Measurements from ENCODE around the gene CYB5R3. TPM values are rescaled to one million over a fixed set of nuclear protein-coding genes. Genes with fewer than 3 reads are reported as not detected.
A peak's percentile ranks its signal among the peaks of the same experiment; 100 is the strongest.

Gene CYB5R3
- polyA plus RNA-seq, 1 of the 3 experiments (the other 2 are of a cell fraction) = 106 TPM

- TF ChIP-seq NFIC (IDR thresholded peaks at IDR 0.05; ENCODE audit: borderline replicate concordance) = no peak
Observed at GRCh38 chr22:42653999-42654398, 4.8 kb upstream of the CYB5R3 start (continued).

GRCh38 chr22:42651134-42651533 is 1.9 kb upstream of the CYB5R3 start:
- H3K27me3 ChIP-seq (ENCODE audit: insufficient read depth) = no peaks in the 10 kb centered on the region
- H3K27ac ChIP-seq (ENCODE audit: low read depth in 2 of 2, low read length in 1 of 2) = no peak overlapping the region
- H3K4me2 ChIP-seq = no peak overlapping the region
- DNase-seq = no peak
- POLR2A ChIA-PET = no interaction called here
- no peaks in the 10 kb centered on the region for H3K36me3 ChIP-seq (replicated peaks in 1 of 2; ENCODE audit: control insufficient read depth in 1 of 2, insufficient read depth in 2 of 2, low read length in 1 of 2)
- peaks cover 30% of the 10 kb centered on the region for H3K79me2 ChIP-seq (ENCODE audit: insufficient read depth)
- no peak overlapping the region for H2AFZ ChIP-seq (ENCODE audit: low read depth)
- WGBS (ENCODE audit: low lambda C conversion rate) = 80% methylated on average over 7 of the region's 7 CpGs
- H3K4me1 ChIP-seq (ENCODE audit: control insufficient read depth in 1 of 2, insufficient read depth in 2 of 2, low read depth in 1 of 2, low read length in 1 of 2) = peaks cover 0 to 6% of the 10 kb centered on the region in 2 experiments; a peak in 1 of 4 replicates
- CTCF ChIA-PET = interaction anchor here (1.0 kb wide), 1 partner anchor 10 kb away, joined by 3 read pairs; no protein-coding TSS in a partner anchor
- TF ChIP-seq IRF3 (IDR thresholded peaks at IDR 0.05; ENCODE audit: low read depth, low read length) = no peak
- no peak for TF ChIP-seq SIN3A (IDR thresholded peaks at IDR 0.05; ENCODE audit: borderline replicate concordance, low read depth, low read length)
- no peak for TF ChIP-seq EP300 (IDR thresholded peaks at IDR 0.05; ENCODE audit: borderline replicate concordance in 1 of 2, low read depth in 1 of 2, low read length in 1 of 2)
- no peak for TF ChIP-seq FOSL2 (IDR thresholded peaks at IDR 0.05; ENCODE audit: borderline replicate concordance, low read depth)
- no peak for TF ChIP-seq RAD21 (IDR thresholded peaks at IDR 0.05; ENCODE audit: low read length)
- no peak for TF ChIP-seq MXI1 (IDR thresholded peaks at IDR 0.05; ENCODE audit: low read depth, low read length)
- TF ChIP-seq MEF2A (IDR thresholded peaks at IDR 0.05; ENCODE audit: borderline replicate concordance, low read depth) = no peak
- no peak for TF ChIP-seq FOXM1 (IDR thresholded peaks at IDR 0.05; ENCODE audit: low read depth)
- TF ChIP-seq CHD2 (IDR thresholded peaks at IDR 0.05; ENCODE audit: low read length, partially characterized antibody) = no peak
- TF ChIP-seq SMC3 (IDR thresholded peaks at IDR 0.05; ENCODE audit: low read depth, low read length) = no peak
- TF ChIP-seq NRF1 (IDR thresholded peaks at IDR 0.05; ENCODE audit: low read depth, low read length) = no peak
- H3F3A ChIP-seq (replicated peaks; ENCODE audit: insufficient read depth) = no peaks in the 10 kb centered on the region
- no peaks in the 10 kb centered on the region for H3K9me2 ChIP-seq
- H3K4me3 ChIP-seq (ENCODE audit: low read depth in 2 of 2, low read length in 1 of 2) = no peak overlapping the region
- H4K20me1 ChIP-seq (ENCODE audit: insufficient read depth) = no peaks in the 10 kb centered on the region; the same call in 1 of the 2 replicates
- no peaks in the 10 kb centered on the region for H3K9me3 ChIP-seq
- H3K9ac ChIP-seq = no peak overlapping the region

GRCh38 chr22:42648368-42649245 is 585 bp downstream of the CYB5R3 start:
- H3K27me3 ChIP-seq (ENCODE audit: insufficient read depth) = no peaks in the 10 kb centered on the region
- ChIA-PET POLR2A (interaction anchor here (0.5 to 1.3 kb wide), 4 partner anchors 11 to 34 kb away, joined by 3 to 6 read pairs (median 4); partner anchors contain the start of gene POLDIP3), CTCF (interaction anchor here (1.1 to 1.2 kb wide), 2 partner anchors 12 to 13 kb away, joined by 3 to 5 read pairs; no protein-coding TSS in a partner anchor)
- H3K9me2 ChIP-seq = no peaks in the 10 kb centered on the region
- peak overlapping the region; percentile 82 for H3K4me2 ChIP-seq
- H3K9me3 ChIP-seq = no peaks in the 10 kb centered on the region
- H3F3A ChIP-seq (replicated peaks; ENCODE audit: insufficient read depth) = no peaks in the 10 kb centered on the region
- H2AFZ ChIP-seq (ENCODE audit: low read depth) = no peak overlapping the region
- H3K4me1 ChIP-seq (ENCODE audit: control insufficient read depth in 1 of 2, insufficient read depth in 2 of 2, low read depth in 1 of 2, low read length in 1 of 2) = peaks cover 0 to 6% of the 10 kb centered on the region in 2 experiments; a peak in 1 of 4 replicates
- H3K36me3 ChIP-seq (replicated peaks in 1 of 2; ENCODE audit: control insufficient read depth in 1 of 2, insufficient read depth in 2 of 2, low read length in 1 of 2) = no peaks in the 10 kb centered on the region
- no peak for DNase-seq
- H3K9ac ChIP-seq = peak overlapping the region; percentile 87
- TF ChIP-seq RXRA (IDR thresholded peaks at IDR 0.05; ENCODE audit: borderline replicate concordance, low read depth) = no peak
- peak; percentile 26; the same call in 1 of the 2 replicates for TF ChIP-seq MXI1 (IDR thresholded peaks at IDR 0.05; ENCODE audit: low read depth, low read length)
- H3K4me3 ChIP-seq (ENCODE audit: low read depth in 2 of 2, low read length in 1 of 2) = peak overlapping the region; percentile 72 to 77
- WGBS (ENCODE audit: low lambda C conversion rate) = 5% methylated on average over 11 of the region's 49 CpGs
- H3K79me2 ChIP-seq (ENCODE audit: insufficient read depth) = peaks cover 54% of the 10 kb centered on the region
- peaks cover 6% of the 10 kb centered on the region; the same call in 1 of the 2 replicates for H4K20me1 ChIP-seq (ENCODE audit: insufficient read depth)
- peak overlapping the region; percentile 34 to 36; a peak in 2 of 4 replicates for H3K27ac ChIP-seq (ENCODE audit: low read depth in 2 of 2, low read length in 1 of 2)

All from SK-N-SH (cell line).